Activated CD8-positive, alpha-beta T cell treated with anti-CD3 and anti-CD28 coated beads for 36 hours (primary cell): Measurements from ENCODE around the gene FAM227A. TPM values are rescaled to one million over a fixed set of nuclear protein-coding genes. Genes with fewer than 3 reads are reported as not detected.

Source experiments
- ATAC-seq: fragments of 200-7000 bp; cut with Tn5 transposase; one replicate; pipeline ENCODE4 v1.10.0; 2021; ENCODE audit warnings: mild to moderate bottlenecking, moderate library complexity
- CTCF ChIA-PET: fragments of 350-600 bp; sonication (Branson Sonifier 250); formaldehyde crosslinking; loops from one replicate; lab custom pipeline; 2021; ENCODE audit warnings: antibody characterized with exemption; lab: Charles Lee
- POLR2A ChIA-PET: fragments of 350-600 bp; sonication (Branson Sonifier 250); formaldehyde crosslinking; loops from one replicate; lab custom pipeline; 2021; ENCODE audit warnings: antibody characterized with exemption; lab: Charles Lee
- DNase-seq: peaks from one replicate; pipeline ENCODE4 v3.0.0-alpha.2; 2020
- H3K27ac Mint-ChIP-seq: one replicate; pipeline ENCODE4 v1.8.0; 2021; ENCODE audit warnings: mild to moderate bottlenecking, mixed read lengths
- H3K27me3 Mint-ChIP-seq: one replicate; pipeline ENCODE4 v1.8.0; 2021; ENCODE audit warnings: mixed read lengths
- H3K36me3 Mint-ChIP-seq: one replicate; pipeline ENCODE4 v1.8.0; 2021; ENCODE audit warnings: low read depth, mixed read lengths
- H3K4me1 Mint-ChIP-seq: one replicate; pipeline ENCODE4 v1.8.0; 2021; ENCODE audit warnings: low read depth, mixed read lengths
- H3K4me3 Mint-ChIP-seq: one replicate; pipeline ENCODE4 v1.8.0; 2021; ENCODE audit warnings: mild to moderate bottlenecking, moderate library complexity, mixed read lengths
- H3K9me3 Mint-ChIP-seq: one replicate; pipeline ENCODE4 v1.8.0; 2021; ENCODE audit warnings: mixed read lengths
- CTCF ChIP-seq: fragments of 200-600 bp; IDR thresholded peaks from one replicate; pipeline ENCODE4 v1.8.0; 2022; ENCODE audit warnings: antibody characterized with exemption, mild to moderate bottlenecking
- intact Hi-C: fragments of 100-400 bp; cut with micrococcal nuclease; formaldehyde crosslinking; loops from one replicate; pipeline ENCODE4 v1.10.0; 2022
- total RNA-seq, 2 experiments: library from RNA; stranded (reverse); gene quantifications; one replicate each; pipeline ENCODE4 v1.2.3, GENCODE V29; 2021

Gene FAM227A
- total RNA-seq, 2 experiments from 2014 or later = 0.74 to 1.1 TPM

- peak overlapping the region; percentile 96 for H3K27ac Mint-ChIP-seq
- no peaks in the 10 kb centered on the region for H3K9me3 Mint-ChIP-seq
- ATAC-seq (peak; percentile 1), DNase-seq (peak; percentile 45)
- intact Hi-C loops = loop anchor here (10.0 kb wide), 1 partner anchor 54 kb away; the partner anchor contains the start of gene SUN2
- H3K4me3 Mint-ChIP-seq = peak overlapping the region; percentile 90
- peaks cover 41% of the 10 kb centered on the region for H3K36me3 Mint-ChIP-seq
- peaks cover 50% of the 10 kb centered on the region for H3K4me1 Mint-ChIP-seq
- TF ChIP-seq CTCF = no peak
- POLR2A ChIA-PET = interaction anchor here (0.7 to 6.3 kb wide), 7 partner anchors 8 to 54 kb away, joined by 3 to 62 read pairs (median 6); partner anchors contain the start of gene TOMM22
- CTCF ChIA-PET = interaction anchor here (3.1 kb wide), 1 partner anchor 18 kb away, joined by 16 read pairs; the partner anchor contains the start of gene TOMM22
- no peaks in the 10 kb centered on the region for H3K27me3 Mint-ChIP-seq
Observed at GRCh38 chr22:38700270-38700788, 44.1 kb upstream of the FAM227A start.

GRCh38 chr22:38699784-38700183, 43.6 kb upstream of the FAM227A start:
- peaks cover 47% of the 10 kb centered on the region for H3K36me3 Mint-ChIP-seq
- peak overlapping the region; percentile 90 for H3K4me3 Mint-ChIP-seq
- peak overlapping the region; percentile 96 for H3K27ac Mint-ChIP-seq
- no peaks in the 10 kb centered on the region for H3K9me3 Mint-ChIP-seq
- POLR2A ChIA-PET = interaction anchor here (0.7 to 6.3 kb wide), 9 partner anchors 9 to 55 kb away, joined by 3 to 62 read pairs (median 3); partner anchors contain the start of gene TOMM22
- no peak for TF ChIP-seq CTCF
- peaks cover 51% of the 10 kb centered on the region for H3K4me1 Mint-ChIP-seq
- CTCF ChIA-PET = interaction anchor here (1.3 to 3.1 kb wide), 2 partner anchors 16 to 18 kb away, joined by 3 to 16 read pairs; partner anchors contain the start of gene TOMM22
- H3K27me3 Mint-ChIP-seq = no peaks in the 10 kb centered on the region
- DNase-seq (no peak), ATAC-seq (no peak)
- intact Hi-C loops = loop anchor here (10.0 kb wide), 1 partner anchor 55 kb away; the partner anchor contains the start of gene SUN2

- Mint-ChIP-seq H3K4me1 (peaks cover 50% of the 10 kb centered on the region), H3K9me3 (no peaks in the 10 kb centered on the region), H3K36me3 (peaks cover 51% of the 10 kb centered on the region), H3K27me3 (no peaks in the 10 kb centered on the region), H3K27ac (peak overlapping the region; percentile 96), H3K4me3 (peak overlapping the region; percentile 90)
- DNase-seq = no peak
- ChIA-PET CTCF (interaction anchor here (0.9 to 3.1 kb wide), 5 partner anchors 15 to 1092 kb away, joined by 3 to 16 read pairs (median 3); partner anchors contain the start of gene TOMM22), POLR2A (interaction anchor here (0.6 to 6.3 kb wide), 8 partner anchors 9 to 187 kb away, joined by 3 to 62 read pairs (median 4); partner anchors contain the start of gene TOMM22)
- intact Hi-C loops = no loop called here
- TF ChIP-seq CTCF = no peak
- no peak for ATAC-seq
Observed at GRCh38 chr22:38699143-38699542, 43.0 kb upstream of the FAM227A start.

- Mint-ChIP-seq H3K4me1 (peaks cover 46% of the 10 kb centered on the region), H3K4me3 (peak overlapping the region; percentile 90), H3K27ac (peak overlapping the region; percentile 96), H3K9me3 (no peaks in the 10 kb centered on the region), H3K36me3 (peaks cover 55% of the 10 kb centered on the region), H3K27me3 (no peaks in the 10 kb centered on the region)
- TF ChIP-seq CTCF = no peak
- ChIA-PET CTCF (interaction anchor here (0.9 to 3.1 kb wide), 5 partner anchors 15 to 1092 kb away, joined by 3 to 16 read pairs (median 3); partner anchors contain the start of gene TOMM22), POLR2A (interaction anchor here (0.6 to 6.3 kb wide), 8 partner anchors 9 to 186 kb away, joined by 3 to 62 read pairs (median 4); partner anchors contain the start of genes CBY1, FAM227A and TOMM22)
- no peak for ATAC-seq
- intact Hi-C loops = no loop called here
- DNase-seq = no peak
Observed at GRCh38 chr22:38698407-38699094, 42.4 kb upstream of the FAM227A start.
